ENCODE results near the gene DPP6. TPM values are rescaled to one million over a fixed set of nuclear protein-coding genes. Genes with fewer than 3 reads are reported as not detected.

The DPP6 gene
- total RNA-seq, 1 donor from 2014 or later = not detected

GRCh38 chr7:154409703-154410311 lies 357.6 kb downstream of the DPP6 start:
- no peak for DNase-seq (ENCODE audit: low spot score)

DNA sequence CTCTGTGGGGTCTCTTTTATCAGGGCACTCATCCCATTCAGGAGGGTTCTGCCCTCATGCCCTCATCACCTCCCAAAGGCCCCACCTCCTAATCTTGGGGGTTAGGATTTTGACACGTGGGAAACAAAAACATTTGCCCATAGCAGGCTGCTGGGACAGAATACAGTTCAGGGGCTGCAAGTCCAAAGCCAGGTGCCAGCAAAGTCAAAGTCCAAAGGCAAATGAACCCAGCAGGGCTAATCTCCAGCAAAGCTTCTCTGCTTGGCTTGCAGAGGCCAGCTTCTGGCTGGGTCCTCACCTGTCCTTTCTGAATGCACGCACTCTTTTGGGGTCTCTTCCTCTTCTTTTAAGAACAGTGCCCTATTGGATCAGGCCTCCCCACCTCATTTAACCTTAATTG lies 359.9 kb downstream of the DPP6 start:
- no peak for DNase-seq (ENCODE audit: low spot score)

GRCh38 chr7:154415709-154416399 lies 363.7 kb downstream of the DPP6 start:
- DNase-seq (ENCODE audit: low spot score) = no peak

DNA sequence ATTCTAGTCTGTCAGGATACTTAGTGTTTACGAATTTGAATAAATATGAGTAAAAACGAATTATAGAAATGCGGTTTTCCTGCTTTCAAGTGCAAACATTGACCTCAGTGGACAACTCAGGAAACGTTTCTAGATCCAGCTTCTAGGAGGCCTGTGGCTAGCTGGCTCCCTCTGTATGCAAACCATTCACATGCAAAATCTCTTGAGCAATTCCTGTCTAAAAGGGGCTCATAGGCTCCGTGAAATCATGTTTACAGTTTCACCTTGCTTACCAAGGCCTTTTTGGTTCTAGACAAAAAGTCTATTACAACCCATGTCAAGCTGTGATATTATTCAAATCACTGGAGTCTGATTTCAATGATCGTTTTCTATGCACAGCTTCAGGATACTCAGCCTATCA lies 364.5 kb downstream of the DPP6 start:
- no peak for DNase-seq (ENCODE audit: low spot score)

DNA sequence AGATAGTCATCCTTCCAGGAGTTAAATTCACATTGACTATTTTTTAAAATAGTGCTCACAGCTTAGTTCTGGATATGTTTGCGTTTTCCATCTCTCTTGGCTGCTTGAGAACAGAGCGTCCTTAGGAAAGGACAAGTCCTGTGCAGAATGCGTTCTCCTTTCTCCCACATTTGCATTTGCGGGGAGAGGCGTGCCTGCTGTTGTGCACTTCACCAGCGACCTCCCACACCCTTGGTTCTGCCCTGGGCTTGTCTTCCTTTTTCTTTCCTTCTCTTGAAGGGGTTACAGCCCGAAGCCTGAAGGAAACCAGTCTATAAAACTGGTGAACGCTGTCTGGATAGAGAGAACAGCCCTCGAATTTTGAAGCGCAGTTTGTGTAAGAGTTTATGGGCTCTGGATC lies 367.1 kb downstream of the DPP6 start:
- no peak for DNase-seq (ENCODE audit: low spot score)

DNA sequence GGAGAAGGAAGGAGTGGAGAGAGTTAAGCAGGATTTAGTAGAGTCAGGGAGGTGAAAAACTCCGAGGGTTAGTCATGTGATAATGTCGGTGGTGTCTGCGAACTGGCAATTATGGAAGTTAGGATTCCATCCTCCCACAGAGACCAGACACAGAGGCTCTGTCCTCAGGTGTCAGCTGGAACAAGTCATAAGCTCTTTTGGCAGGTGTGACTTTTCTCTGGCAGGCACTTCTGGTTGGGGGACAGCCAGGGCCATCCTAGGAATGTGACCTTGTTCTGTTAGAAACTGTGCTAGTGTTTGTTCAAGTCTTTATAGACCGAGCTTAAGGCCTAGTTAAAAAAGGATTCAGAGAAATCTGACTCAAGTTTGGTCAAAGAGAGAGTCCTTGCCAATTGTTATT lies 371.0 kb downstream of the DPP6 start:
- DNase-seq (ENCODE audit: low spot score) = no peak

- no peak for DNase-seq (ENCODE audit: low spot score)
These were observed 372.2 kb downstream of the DPP6 start for GRCh38 chr7:154424350-154424749.

DNA sequence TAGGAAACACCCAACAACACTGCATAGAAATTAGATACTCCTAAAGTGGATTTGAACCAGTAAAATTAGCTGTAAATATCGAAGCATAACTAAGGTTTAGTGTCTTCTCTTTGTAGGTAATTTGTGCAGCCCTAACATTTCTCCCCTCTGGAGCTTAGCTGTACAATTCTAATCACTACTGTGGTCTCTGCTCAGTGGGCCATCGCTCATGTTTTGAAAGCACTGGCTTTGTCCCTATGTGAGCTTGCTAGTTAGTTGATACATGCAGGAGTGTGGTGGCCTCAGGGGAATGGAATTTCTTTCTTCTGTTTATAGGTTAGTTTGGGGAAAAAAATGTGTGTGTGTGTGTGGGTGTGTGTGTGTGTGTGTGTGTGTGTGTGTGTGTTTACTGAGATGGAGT lies 373.1 kb downstream of the DPP6 start:
- no peak for DNase-seq (ENCODE audit: low spot score)

GRCh38 chr7:154426778-154427177 lies 374.6 kb downstream of the DPP6 start:
- no peak for DNase-seq (ENCODE audit: low spot score)

DNA sequence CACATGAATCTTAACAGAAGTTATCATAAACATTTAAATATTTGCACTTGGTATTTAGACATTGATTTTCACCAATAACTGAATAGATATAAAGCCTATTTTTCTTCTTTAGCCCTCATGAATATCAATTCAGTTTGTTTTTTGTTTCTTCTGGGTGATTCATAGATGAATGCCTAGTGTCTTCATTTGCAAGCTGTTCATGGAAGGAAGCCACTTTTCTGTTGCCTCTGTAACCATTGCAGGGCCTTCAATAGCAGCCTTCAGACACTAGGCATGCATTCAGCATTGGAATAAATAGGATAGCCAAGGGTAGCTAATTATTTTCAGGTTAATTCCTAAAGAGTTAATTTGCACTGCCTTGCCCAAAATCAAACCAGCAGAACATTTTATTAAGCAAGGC lies 375.3 kb downstream of the DPP6 start:
- no peak for DNase-seq (ENCODE audit: low spot score)

- DNase-seq (ENCODE audit: low spot score) = no peak
These were observed 377.6 kb downstream of the DPP6 start for GRCh38 chr7:154429666-154430404.

GRCh38 chr7:154430640-154431039 lies 378.4 kb downstream of the DPP6 start:
- DNase-seq (ENCODE audit: low spot score) = no peak

GRCh38 chr7:154431045-154431444 lies 378.8 kb downstream of the DPP6 start:
- DNase-seq (ENCODE audit: low spot score) = no peak

- no peak for DNase-seq (ENCODE audit: low spot score)
These were observed 381.7 kb downstream of the DPP6 start for GRCh38 chr7:154433632-154434598.

DNA sequence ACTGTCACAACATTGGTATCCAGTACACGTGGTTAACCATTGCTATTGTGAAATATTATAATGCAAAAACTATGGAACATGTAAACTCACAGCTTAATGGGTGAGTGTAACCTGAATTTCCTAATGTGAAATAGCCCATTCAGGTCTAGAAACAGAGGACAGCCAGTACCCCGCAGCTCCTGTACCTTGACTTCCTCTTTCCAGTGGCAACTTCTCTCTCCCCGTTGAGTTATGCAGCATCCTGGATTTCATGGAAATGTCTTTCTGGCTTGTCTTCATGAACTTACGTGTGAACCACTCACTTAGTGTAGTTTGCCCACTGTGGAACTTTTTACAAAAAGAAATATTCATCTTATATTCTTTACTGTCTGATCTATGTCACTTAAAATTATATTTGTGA lies 384.4 kb downstream of the DPP6 start:
- no peak for DNase-seq (ENCODE audit: low spot score)

- DNase-seq (ENCODE audit: low spot score) = no peak
These were observed 385.0 kb downstream of the DPP6 start for GRCh38 chr7:154437234-154437633.

GRCh38 chr7:154438571-154439367 lies 386.6 kb downstream of the DPP6 start:
- DNase-seq (ENCODE audit: low spot score) = no peak

- DNase-seq (ENCODE audit: low spot score) = no peak
These were observed 387.9 kb downstream of the DPP6 start for GRCh38 chr7:154440058-154440457.

DNA sequence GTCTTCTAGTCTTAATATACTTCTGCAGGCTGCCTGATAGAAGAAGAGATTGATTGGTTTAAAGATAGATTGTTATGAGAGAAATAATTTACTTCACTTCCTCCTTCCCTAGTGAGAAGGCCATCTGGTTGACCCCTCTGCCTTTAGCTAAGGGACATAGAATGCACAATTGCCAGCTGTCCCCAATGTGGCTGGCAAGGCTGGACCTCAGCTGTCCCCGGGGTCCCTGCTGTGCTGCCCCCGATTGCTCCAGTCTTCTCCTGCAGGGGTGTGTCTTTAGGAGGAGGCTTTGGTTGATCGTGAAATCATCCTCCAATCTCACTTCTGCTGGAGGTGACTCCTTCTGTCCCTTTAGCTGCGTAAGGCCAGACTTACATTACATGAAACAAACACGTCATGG lies 388.5 kb downstream of the DPP6 start:
- DNase-seq (ENCODE audit: low spot score) = no peak

DNA sequence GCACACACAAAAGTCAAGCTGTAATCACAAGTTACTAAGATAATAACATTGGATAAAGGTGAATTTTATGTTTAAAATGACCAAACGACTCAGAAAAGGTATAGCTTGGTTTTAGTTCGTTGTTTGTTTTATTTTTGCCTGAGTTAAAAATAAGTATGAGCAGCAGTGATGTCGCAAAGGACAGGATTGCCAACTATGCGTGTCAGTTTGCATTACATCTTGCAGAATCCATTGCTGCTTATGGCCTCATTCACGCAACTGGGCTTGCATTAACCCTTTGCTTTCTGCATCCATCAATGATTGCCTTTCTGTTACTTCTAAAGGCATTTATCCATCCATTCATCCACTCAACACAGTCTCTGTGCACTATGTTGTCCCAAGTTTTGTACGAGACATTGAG lies 389.6 kb downstream of the DPP6 start:
- no peak for DNase-seq (ENCODE audit: low spot score)

GRCh38 chr7:154442939-154443338 lies 390.7 kb downstream of the DPP6 start:
- no peak for DNase-seq (ENCODE audit: low spot score)

Measured in ureter (tissue), 1 donor.